Fibroblast of skin of back (primary cell): ENCODE measurements around the gene MAGEF1. TPM values are rescaled to one million over a fixed set of nuclear protein-coding genes. Genes with fewer than 3 reads are reported as not detected.

ENCODE experiments used
- DNase-seq: peaks from one replicate; pipeline ENCODE4 v3.0.0-alpha.2; 2013
- polyA plus RNA-seq, 2 experiments: library from polyadenylated mRNA; unstranded; fragments of 120-200 nt; gene quantifications; one replicate each; pipeline ENCODE4 v1.2.1, GENCODE V29; 2013; ENCODE audit not compliant: insufficient read length in 2 of 2

MAGEF1 gene, protein sequence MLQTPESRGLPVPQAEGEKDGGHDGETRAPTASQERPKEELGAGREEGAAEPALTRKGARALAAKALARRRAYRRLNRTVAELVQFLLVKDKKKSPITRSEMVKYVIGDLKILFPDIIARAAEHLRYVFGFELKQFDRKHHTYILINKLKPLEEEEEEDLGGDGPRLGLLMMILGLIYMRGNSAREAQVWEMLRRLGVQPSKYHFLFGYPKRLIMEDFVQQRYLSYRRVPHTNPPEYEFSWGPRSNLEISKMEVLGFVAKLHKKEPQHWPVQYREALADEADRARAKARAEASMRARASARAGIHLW
- polyA plus RNA-seq (2013, experiment 1 of 2; ENCODE audit: insufficient read length), result 30.9 TPM
- polyA plus RNA-seq (2013, experiment 2 of 2; ENCODE audit: insufficient read length), result 30.8 TPM

DNA sequence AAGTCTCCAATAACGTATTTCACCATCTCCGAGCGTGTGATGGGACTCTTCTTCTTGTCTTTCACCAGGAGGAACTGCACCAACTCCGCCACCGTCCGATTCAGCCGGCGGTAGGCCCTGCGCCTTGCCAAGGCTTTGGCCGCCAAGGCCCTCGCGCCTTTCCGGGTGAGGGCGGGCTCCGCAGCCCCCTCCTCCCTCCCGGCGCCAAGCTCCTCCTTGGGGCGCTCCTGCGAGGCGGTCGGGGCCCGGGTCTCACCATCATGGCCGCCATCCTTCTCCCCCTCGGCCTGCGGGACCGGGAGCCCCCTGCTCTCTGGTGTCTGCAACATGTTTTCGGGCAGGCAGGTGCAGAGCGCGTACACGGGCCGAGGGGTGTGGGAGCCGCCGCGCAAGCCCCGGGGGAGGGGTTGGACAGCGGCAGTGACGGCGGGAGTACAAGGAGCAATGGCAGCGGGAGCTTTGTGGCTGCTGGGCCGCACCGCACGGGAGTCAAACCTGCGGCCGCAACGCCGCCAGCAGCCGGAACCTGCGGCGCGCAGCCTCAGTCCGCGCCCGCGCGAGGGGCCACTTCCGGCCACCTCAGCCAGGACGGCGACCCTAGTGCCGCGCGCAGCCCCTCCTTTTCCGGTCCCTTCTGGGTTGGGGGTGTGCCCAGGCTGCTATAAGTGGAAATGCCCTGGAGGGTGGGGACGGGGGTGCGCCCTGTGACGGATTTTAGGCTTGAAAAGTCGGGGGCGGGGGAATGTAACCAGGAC is at the start of gene MAGEF1:
Gene MAGEF1, minus strand, starts transcription at position 572 of the 755 bp plus-strand sequence. Its CDS starts 243 bp downstream, at position 329.
- DNase-seq, result peak; percentile 83

DNA sequence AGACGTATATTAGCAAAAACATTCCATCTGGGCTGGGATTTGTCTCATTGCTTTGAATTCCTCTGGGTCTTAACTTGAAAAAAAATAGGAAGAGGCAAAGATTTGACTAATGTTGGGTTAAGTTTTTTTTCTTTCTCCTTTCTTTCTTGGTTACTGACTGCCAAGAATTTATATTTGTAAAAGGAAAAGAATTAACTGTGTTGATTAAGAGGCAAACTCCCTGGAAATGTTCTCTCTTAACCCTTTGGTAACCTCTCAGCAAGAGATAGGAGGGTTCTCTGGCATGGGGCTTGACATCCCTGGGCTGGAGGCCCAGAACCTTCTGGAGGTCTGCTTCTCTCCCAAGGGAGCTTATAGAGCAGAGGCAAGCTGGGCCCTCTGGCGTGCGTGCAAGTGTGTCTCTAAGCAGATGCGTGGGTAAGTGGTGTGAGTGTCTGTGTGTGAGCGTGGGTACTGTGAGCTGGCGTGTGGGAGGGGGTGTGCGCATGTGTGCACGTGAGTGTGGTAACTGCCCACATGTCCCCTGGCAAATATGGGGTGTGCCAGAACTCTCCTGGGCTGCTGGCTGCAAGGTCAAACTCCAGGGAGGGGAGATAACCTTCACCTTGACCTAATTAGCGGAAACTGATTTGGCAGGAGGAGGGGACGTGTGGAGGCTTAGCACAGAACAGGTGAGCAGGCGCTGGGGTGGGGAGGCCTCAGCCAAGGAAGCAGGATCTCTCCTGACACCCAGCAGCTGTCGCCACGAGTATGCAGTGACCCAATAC is 49.4 kb upstream of the MAGEF1 start:
- peak; percentile 94 for DNase-seq

DNA sequence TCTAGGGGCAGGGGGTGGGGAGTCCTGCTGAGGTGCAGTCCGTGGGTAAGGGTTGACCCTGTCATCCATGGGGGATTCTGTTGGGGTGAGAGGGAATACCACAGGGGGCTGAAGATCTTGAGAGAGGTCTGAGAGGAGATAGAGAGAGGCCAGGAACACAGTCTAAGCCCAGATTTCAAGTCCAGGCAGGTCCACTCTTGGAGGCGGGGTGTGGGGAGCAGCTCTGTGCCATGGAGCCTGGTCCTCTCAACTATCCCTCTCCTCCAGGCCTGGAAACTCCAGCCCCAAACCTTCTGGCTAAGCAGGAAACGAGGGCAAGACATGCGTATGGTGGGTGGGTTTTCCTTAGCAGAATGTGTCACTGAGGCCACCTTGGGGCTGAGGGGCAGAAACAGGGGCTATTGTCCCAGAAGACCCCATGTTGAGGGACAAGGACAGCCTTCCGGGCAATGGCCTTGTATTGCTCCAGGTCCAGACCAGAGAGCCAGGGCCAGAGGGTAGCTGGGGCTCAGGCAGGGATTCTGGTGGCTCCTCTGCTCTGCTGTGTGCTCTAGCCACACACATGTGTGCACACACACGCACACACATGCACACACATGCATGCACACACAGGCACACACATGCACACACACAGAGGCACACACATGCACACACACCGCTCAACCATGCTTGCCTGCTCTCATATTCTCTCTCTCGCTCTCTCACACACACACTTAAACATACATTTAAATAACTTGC is 48.6 kb upstream of the MAGEF1 start:
- DNase-seq, result no peak

DNA sequence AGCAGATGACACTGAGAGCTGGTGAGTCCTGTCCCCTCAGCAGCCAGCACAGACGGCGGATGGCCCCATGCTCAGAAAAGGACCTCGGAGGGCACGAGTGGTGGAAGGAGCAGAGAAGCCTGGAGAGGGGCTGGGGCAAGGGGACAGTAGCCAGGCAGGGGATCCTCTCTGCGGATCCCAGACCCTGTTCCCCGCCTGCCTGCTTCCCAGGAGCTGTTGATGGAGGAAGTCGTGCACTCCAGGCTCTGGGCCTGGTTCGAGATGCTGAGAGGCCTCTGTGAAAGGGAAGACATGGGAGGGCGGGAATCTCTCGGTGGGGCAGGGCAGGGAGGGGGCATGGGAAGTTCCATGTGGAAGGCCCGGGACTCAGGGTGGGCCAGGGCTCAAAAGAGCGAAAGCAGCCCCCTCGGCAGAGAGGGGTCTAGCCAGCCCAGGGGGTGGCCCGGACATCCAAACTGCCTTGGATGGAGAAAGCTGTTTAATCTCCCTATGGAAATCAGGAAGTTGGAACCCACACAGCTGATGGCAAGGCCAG is 47.9 kb upstream of the MAGEF1 start:
- DNase-seq, result no peak

DNA sequence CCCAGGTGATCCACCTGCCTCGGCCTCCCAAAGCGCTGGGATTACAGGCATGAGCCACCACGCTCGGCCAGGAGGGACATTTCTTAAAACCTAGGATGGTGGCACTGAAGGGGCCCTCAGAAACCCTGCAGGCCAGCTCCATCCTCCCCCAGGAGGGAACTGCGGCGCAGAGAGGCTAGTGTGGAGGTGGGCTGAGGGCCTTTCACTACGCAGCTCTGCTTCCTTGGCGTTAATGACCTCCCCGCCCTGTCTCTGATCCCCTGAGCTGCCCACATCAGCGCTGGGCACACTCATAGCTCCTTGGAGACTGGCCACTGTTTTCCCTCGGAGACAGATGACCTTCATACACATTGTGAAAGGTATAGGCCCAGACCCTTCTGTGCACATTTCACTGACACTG is 46.2 kb upstream of the MAGEF1 start:
- no peak for DNase-seq

DNA sequence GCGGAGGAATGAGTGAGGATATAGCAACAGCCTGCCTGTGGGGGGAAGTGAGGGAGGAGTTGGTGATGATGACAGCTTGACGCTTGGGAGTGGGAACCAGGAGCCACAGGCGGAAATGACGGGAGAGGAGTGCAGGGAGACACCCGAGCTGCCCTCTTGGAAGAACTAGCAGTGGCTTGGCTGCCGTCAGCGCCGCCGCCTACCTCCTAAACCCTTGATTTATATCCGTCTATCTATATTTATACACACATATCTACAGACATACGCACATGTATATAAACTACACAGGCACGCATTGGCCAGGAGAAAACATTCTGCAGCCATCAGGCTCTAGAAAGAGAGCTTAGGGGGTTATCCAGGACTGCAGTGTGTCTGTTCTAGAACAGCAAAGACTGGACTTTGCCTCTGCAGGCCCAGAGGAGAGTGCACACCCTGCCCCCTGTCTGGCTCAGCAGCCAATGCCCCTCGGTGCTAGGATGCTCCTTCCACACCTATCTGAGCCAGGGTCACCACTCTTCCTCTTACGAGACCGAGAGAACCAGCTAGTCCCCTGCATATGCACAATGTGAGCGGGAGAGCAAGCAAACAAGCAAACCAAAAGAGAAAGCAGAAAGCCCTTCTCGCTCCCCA is 45.3 kb upstream of the MAGEF1 start:
- DNase-seq, result peak; percentile 92

DNA sequence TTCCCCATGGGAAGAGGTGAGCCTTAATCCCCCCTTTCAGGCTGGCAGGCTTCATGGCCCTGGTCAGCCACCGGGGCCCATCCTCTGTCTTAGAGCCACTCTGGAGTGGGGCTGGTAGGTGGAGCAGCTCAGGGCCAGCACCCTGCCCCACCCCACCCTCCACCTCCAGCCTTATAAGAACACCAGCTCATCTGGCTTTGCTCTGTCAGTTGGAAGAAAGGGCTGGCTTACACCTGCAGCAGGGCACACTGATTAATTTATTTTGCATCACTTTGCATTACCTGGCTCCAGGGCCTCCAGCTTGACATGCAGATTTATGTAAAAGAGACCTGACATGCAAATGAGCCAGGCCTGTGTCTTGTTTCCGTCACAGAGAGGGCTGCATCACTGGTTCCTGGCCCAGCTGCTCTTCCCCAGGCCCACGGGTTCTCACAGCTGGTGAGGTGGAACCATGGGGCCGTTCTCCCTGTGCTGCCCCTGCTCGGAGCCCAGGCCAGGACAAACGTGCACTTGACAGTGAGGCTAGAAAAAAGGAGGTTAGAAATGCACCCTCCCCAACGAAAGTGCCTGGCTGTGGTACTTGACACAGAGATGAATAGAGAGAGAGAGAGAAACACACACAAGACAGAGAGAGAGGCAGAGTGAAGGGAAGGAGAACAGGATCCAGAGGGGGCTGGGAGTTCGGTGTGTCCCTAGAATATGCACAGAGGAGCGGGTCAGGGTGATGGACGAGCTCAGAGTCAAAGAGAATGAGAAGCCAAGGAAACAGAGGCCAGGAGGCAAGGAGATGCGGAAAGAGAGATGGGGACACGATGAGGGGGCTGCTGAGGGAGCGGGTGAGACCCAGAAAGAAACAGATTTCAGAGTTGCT is 44.5 kb upstream of the MAGEF1 start:
- DNase-seq, result no peak

DNA sequence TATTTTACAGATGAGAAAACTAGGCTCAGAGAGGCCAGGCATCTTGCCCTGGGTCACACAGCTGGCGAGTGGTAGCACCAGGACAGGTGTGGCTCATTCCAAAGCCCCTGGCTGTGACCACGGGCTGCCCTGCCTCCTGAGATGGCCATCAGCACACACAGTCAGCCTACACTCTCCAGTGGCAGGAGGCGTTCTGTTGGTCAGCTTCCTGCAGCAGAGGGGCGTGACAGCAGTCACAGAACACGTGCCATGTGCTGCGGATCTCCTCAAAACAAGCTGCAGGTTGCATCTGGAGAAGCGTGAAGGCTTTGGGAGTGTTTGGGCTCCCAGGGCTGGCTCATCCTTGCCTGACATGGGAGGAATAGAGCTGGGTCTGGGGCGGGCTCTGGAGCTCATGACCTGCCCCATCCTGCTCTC is 43.5 kb upstream of the MAGEF1 start:
- DNase-seq, result no peak

DNA sequence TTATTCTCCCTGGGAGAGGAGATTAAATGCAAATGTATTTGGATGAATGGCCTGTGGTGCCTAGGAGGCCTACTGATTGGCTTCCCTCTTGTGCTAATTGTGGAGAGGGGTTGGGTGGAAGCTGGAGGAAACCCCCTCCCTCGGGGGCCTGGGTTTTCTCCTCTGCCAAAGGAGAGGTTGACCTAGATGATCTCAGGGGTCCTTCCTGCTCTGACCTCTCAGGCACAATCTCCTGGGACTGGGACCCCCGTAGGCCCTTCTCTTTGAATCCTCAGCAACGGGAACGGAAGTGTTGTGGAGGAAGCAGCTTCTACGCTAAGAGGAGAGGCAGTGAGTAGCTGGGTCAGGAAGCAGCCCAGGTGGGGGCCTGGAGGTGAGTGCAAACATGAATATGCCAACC is 40.5 kb upstream of the MAGEF1 start:
- no peak for DNase-seq

DNA sequence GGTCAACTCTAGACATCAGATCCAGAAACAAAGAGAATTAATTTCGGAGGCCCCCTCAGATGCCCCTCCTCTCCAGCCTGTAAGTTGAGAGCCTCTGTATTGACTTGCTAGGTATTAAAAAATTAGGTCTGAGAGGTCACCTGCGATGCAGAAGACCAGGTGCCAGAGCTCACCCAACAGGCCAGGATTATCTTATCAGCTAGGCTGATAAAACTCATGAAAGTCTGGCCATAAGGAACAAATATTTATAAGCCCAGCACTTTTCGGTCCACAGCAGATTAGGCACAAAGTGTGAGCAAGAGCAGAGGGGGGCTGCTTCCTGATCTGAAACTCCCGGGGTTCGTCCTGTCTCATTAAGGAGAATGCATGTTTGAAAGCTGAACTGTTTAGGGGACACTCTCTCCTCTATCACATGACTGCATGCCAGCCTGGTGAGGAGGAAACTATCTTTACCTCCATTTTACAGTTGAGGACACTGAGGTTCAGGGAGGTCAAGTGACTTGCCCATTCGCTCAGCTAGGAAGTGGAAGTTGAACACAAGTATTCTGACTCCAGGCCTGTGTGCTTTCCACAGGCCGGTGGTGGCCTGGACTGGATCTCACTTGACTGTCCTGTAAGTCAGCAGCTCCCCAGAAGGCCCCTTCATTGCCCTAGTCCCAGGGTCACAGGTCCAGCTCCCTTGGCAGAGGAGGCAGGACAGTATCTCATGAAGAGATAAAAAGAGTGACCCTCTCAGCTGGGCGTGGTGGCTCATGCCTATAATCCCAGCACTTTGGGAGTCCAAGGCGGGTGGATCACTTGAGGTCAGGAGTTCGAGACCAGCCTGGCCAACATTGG is 39.6 kb upstream of the MAGEF1 start:
- no peak for DNase-seq

DNA sequence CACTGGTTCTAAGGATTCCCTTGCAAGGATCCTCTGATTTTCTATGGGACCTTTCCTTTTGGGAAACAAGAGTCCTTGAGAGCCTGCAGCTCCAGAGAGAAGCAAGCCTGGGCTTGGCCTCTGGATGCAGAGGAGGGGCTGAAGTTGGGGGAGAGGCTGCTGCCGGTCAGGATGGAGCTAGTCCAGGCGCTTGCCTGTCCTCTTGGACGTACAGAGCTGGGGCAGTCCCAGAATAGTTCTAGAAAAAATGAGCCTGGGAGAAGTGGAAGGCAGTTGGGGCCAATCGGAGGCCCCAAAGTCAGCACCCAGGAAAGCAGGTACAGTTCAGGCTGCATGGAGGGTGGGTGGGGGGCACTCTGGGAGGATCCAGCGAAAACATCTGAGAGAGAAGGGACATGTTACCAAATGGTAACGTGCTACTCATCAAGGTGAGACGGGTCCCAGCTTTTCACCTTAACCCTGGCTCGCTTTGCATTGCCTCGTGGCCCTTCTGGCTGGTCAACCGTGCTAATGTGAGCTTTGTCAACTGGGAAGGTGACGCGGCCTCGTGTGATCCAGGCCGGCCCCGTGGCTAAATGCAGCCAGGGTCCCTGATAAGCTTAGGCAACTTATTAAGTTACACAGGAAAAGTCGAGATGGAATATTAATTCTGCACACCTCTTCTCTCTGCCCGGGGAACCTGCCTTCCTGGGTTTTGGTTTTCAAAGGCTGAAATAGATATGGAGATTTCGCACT is 38.7 kb upstream of the MAGEF1 start:
- no peak for DNase-seq

DNA sequence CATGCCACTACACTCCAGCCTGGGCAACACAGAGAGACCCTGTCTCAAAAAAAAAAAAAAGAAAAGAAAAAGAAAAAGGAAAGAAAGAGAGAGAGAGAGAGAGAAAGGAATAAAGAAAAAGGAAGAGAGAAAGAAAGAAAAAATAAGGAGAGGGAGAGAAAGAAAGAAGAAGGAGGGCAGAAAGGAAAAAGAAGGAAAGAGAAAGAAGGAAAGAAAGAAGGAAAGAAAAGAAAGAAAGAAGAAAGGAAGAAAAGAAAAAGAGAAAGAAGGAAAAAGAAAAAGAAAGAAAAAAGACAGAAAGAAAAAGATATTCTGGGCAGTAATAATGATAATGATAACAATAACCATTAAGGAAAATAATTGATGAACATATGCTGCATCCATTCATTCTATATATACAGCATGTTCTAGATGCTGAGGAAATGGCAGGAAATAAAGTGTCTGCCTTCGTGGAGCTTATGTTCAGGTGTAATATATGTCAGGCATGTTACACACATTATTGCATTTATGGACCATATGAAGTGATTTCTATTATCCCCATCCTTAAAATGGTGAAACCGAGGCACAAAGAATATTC is 37.4 kb upstream of the MAGEF1 start:
- no peak for DNase-seq

DNA sequence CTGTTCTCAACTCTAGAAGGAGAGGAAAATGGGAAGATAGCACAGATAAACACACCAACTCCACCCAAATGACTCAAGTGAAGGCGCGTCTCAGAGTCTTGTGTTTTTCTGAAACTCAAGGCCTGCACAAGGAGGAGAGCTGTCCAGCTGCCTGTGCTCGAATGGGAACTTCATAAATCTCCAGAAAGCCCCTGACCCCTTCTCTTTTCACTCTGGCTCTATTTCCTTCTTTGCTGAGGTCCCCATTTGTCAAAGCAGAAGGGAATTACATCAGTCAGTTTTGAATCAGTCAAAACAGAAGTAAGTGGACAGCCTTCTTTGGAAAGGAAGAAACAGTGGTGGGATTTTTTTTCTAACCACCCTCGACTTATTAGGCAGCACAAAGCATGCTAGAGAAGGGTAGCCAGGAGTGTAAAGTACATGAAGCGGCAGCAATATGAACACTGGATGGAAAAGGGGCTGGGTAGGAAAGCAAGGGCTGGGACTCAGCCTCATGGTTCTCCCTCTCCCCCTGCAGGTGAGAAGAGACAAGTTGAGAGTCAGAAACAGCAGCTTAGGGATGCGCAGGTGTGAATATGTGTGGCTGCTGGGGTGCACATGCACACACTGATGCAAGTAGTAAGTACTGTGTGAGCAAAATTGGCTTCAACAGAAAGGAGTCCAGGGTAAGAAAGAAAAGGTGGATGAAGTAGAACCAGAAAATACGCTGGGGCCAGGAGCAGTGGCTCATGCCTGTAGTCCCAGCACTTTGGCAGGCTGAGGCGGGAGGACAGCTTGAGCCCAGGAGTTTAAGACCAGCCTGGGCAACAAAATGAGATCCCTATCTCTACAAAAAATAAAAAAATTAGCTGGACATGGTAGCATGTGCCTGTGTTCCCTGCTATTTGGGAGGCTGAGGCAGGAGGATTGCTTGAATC is 36.6 kb upstream of the MAGEF1 start:
- DNase-seq, result peak; percentile 45

DNA sequence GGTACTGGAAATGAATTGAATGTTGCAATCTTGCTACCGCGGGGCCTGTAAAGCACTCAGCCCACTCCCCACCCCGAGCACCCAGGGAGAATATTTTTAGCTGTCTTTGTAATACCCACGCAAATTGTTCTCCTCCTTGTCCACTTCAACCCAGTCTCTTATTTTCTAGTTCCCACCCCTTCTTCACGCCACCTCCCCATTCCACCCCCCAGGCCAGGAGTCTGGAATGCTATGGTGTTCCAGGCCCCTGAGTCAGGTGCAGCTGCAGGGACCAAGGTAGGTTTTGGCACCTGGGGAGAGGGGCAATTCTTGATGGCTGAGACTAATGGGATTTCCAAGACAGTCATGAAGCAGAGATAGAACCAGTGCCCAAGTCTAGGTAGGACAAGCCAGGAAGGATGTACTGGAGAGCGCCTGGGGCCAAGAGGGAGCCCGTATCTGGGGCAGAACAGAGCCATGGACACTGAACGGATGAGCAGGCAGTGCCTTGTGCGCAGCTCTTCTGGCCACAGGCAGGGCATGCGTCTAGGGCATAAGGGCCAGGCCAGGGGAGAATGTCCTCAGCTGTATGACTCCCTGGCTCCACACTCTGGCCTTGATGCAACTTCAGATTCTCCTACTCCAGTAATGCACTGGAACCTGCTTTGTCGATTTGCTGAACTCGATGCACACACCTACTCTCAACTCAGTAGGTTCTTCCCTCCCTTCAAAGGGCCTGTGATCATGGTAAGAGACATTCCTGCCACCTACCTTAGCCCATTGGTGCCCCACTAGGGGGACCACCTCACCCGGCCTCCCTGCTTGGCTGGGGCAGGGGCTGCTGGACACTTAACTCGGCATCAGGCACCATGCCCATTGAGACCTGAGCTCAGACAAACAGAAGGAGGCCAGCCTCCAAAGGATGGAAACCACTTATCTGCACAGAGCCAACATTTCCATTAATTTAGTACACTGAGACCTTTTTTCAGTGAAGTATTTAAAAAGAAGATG is 34.6 kb upstream of the MAGEF1 start:
- DNase-seq, result no peak

DNA sequence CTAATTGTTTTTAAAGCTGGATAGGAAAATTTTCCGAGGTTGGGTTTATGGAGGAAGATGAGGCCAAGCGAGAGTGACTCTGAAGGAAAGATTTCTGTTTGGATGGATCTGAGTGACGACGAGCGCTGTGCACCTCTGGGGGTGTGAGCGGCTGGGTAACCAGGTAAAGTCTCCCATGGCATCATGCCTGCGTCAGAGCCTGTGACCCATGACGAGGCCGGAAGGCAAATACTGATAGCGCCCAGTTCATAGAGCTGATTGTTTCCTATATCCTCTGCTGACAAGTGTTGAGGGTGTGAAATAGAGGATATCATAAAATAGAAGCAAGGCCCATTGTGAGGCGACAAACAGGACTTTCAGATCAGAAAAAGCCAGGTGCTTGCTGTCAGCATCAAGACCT is 33.7 kb upstream of the MAGEF1 start:
- DNase-seq, result no peak

DNA sequence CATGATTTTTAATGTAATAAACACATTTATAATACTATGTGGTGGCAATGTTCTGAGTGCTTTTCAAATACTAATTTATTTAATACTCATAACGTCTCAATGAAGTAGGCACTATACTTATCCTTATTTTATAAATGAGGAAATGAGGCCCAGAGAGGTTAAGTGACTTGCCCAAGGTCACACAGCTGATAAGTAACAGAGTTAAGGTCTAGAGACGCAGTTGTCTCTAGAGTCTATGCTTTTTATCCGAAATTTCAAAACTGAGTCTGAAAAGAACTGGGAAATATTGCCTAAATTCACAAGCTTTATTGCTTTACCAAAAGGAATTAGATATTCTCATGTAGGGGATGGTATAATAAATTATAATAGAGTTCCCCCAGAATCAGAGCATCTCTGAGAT is 31.4 kb upstream of the MAGEF1 start:
- DNase-seq, result no peak
